ENCODE data around the gene TRAF7.
"Not testable (repeated sequence)": the region's sequence is repeated elsewhere in the genome, so short reads cannot be mapped to it uniquely, and the experiment has no call there.

The TRAF7 gene

DNA sequence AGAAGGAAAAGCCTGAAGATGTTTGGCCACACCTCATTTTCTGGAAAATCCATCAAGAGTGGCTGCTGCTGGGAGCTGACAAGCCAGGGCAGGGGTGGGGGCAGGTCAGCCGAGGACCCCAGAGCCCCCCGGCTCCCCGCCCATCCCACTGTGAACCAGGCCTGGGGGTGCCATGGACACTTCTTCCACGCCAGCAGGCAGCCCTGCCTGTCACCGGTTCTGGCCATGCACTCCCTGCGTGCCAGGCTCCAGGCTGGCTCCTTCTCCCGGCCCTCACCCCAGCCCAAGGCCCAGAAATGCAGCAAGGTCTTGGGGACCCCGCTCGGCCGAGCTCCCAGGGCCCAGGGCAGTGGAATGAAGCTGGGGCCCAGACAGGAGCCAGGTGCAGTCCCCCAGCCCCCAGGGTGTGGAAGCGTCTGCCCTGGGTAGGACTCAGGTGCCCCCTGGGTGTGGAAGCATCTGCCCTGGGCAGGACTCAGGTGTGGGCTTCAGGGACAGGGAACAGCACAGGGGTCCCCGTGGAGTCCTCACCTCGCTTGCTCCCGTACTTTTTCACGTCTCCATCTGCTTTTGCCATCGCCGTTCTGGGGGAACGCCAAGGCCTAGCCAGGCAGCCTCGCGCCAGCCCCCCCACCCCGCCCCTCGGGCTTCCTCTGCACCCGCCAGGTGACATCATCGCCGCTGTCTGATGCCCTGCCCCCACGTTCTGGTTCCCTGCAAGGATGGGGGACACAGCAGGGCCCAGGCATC, 32.5 kb upstream of the TRAF7 start:
- not testable (repeated sequence) for DNase-seq

DNA sequence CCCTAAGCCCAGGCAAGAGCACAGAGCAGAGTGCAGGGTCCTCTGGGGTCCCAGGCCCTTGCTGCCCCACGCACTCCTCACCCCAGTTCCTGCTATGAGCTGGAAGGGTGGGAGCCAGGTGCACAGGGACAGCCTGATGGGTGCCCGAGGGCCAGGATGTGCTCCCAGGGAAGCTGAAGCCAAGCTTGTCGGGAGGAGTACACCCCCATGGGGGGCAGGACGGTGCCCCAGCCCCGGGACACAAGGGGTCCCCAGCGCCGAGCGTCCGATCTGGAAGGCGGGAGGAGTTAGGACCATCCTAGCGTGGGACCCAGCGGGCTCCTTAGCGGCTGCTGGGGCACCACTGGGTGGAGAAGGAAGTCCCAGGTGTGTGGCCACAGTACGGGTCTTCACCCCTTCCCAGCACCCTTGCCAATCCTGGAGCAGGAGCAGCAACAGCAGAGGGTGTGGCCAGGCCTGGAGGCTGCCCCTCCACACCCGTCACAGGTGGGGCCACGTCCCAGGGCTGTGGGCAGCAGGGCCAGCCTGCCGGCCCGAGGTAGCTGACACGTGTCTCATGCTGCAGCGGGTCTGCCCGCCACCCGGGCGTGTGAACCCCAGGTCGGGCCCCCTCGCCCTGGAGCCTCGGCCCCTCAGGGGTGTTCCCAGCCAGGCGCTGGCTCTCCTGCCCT, 31.7 kb upstream of the TRAF7 start:
- not testable (repeated sequence) for DNase-seq

DNA sequence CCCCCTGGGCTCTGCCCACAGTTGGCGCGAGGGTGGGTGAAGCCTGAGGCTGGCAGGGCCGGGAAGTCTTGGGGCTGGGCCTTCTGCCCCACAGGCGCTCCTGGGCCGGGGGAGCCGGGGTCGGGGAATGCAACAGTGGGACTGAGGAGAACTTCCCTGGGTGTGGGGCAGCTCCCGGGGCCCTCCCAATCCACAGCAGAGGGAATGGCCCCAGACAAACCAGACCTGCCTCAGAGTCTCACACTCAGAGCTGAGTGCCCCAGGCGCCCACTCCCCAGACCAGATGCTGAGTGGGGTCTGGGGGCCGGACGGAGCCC, 31.2 kb upstream of the TRAF7 start:
- DNase-seq, result not testable (repeated sequence)

- not testable (repeated sequence) for DNase-seq
These were observed 30.7 kb upstream of the TRAF7 start for GRCh38 chr16:2124694-2125444.

- not testable (repeated sequence) for DNase-seq
These were observed 30.0 kb upstream of the TRAF7 start for GRCh38 chr16:2125609-2126008.

- DNase-seq, result not testable (repeated sequence)
These were observed 29.3 kb upstream of the TRAF7 start for GRCh38 chr16:2126161-2126743.

- not testable (repeated sequence) for DNase-seq
These were observed 28.5 kb upstream of the TRAF7 start for GRCh38 chr16:2126928-2127556.

GRCh38 chr16:2127630-2128280, 27.8 kb upstream of the TRAF7 start:
- DNase-seq, result peak; percentile 53

- not testable (repeated sequence) for DNase-seq
These were observed 26.3 kb upstream of the TRAF7 start for GRCh38 chr16:2129251-2129650.

GRCh38 chr16:2129890-2130447, 25.6 kb upstream of the TRAF7 start:
- not testable (repeated sequence) for DNase-seq

GRCh38 chr16:2133797-2134196, 21.8 kb upstream of the TRAF7 start:
- not testable (repeated sequence) for DNase-seq

DNA sequence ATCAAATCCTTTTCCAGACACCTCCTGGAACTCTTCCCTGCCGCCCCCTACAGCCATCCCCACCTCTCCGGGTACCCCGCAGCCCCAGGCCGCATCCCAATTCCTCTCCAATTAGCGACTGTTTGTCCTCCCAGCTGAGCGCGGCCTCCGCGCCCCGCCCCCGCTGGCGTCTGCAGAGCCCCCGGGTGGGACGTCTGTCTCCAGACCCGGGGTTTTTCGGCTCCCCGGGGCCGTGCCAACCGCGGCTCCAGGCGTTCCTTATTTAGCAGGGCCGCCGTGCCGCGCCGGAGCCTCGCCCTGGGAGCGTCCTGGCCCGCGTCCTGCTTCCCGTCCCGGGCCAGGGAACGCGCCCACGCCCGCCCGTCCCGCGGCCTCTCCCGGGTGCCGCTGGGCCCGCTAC, 20.5 kb upstream of the TRAF7 start:
- not testable (repeated sequence) for DNase-seq

DNA sequence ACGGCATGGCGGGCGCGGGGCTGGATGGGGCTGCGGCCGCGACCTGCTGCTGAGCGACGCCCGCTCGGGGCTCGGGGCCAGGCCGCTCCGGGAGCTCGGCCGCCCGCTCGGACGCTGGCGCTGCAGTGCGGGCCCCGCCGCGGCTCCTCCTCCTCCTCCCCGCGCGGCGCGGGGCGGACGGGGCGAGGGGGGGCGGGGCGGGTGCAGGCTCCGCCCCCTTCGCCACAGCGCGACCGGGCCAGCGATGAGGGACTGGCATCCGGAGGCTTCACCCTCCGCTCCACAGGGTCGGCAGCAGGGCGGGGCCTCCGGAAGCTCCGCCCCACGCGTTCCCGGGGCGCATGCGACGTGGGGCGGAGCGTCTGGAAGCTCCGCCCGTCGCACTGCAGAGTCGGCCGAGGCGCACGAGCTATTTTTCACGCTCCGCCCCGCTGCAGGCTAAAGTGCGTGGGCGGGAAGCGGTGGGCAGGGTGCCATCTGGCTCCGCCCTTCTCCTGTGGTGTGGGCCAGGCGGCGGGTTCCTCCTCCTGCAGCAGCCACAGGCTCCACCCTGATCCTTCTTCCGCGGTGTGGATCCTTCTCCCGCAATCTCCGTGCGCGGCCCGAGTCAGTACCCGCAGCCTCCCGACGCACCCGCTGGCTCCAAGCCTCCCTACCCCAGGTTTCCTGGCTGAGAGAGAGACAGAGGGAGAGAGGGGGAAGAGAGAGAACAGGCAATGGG, 19.7 kb upstream of the TRAF7 start, which contains the start of gene PKD1:
TSS of gene PKD1 (minus strand) at position 129 of the 721 bp plus-strand sequence. CDS start 209 bp downstream, outside the sequence.
- peak; percentile 99 for DNase-seq

- DNase-seq, result no peak
These were observed 12.4 kb upstream of the TRAF7 start for GRCh38 chr16:2142942-2143877.

GRCh38 chr16:2143878-2144485, 11.6 kb upstream of the TRAF7 start:
- no peak for DNase-seq

GRCh38 chr16:2145843-2146242, 9.7 kb upstream of the TRAF7 start:
- DNase-seq, result no peak

DNA sequence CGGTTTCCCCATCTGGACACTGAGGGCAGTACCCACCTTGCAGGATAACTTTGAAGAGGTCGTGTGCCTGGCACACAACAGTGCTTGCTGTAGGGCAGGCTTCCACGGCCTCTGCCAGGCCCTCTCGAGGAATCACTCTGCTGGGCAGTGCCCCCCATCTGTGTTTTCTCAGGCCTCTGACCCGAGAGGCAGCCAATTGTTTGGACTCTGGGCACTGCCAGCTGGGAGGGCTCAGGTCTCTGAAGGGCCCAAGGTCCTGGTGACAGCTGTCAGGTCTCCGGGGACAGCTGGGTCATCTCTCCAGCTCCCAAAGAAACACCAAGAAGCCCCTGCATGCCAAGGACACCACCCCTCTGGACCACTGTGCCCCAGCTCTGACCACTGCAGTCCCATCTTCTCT, 8.2 kb upstream of the TRAF7 start:
- DNase-seq, result no peak

DNA sequence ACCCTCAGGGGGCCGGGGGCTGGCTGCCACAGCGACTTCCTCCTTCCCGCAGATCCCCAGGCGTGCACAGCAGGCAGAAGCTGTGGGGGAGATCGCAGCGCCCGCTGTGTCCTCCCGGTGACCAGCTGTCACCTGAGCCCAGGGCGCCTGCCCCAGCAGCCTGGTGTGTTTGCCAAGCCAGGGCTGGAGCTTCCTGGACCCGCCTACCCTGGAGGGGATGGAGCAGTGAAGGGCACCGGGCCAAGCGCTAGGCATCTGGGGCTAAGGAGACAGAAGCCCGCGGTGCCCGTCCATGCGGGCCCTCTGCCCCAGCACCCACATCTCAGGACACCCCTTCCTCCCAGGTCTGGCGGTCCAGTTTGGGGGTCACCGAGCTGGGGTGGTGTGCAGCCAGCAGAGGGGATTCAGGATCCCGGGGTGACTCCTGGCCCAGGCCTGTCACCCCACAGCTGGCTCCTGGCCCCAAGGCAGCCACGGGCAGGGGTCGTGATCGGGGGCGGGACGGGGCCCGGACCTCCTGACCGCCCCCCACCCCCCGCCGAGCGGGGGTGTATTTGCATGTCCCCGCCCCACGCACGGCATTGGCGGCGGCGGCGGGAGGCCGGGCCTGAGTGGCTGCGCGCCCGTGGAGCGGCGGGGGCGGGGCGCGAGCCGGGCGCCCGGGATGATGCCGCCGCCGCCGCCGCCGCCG, 7.5 kb upstream of the TRAF7 start, which contains the start of gene RAB26:
TSS of gene RAB26 (plus strand) at position 645 of the 691 bp plus-strand sequence. CDS start 159 bp downstream, outside the sequence.
- peak; percentile 61 for DNase-seq

Data from CD4-positive, alpha-beta T cell treated with Interleukin-12 subunit alpha and Interleukin-12 subunit beta, for 1 hour (primary cell).